Lower lobe of right lung (tissue), 2 donors: ENCODE measurements around the gene SELENOT. TPM values are rescaled to one million over a fixed set of nuclear protein-coding genes. Genes with fewer than 3 reads are reported as not detected.

ENCODE experiments used
- ATAC-seq, 2 donors: fragments of 200-7000 bp; cut with Tn5 transposase; one replicate each; pipeline ENCODE4 v1.9.1; 2020 to 2022; ENCODE audit warnings: mild to moderate bottlenecking in 2 of 2, moderate library complexity in 2 of 2
- DNase-seq: peaks from one replicate; pipeline ENCODE4 v3.0.0-alpha.2; 2020
- H3K27ac ChIP-seq: fragments of 200-600 bp; one replicate; pipeline ENCODE4 v1.8.0; 2022
- H3K27me3 ChIP-seq: fragments of 200-600 bp; one replicate; pipeline ENCODE4 v1.8.0; 2022; ENCODE audit warnings: low read depth
- H3K36me3 ChIP-seq: fragments of 200-600 bp; one replicate; pipeline ENCODE4 v1.8.0; 2022; ENCODE audit warnings: mild to moderate bottlenecking
- H3K4me1 ChIP-seq: fragments of 200-600 bp; one replicate; pipeline ENCODE4 v1.8.0; 2022
- H3K4me3 ChIP-seq: fragments of 200-600 bp; one replicate; pipeline ENCODE4 v1.8.0; 2022; ENCODE audit warnings: mild to moderate bottlenecking
- H3K9me3 ChIP-seq: fragments of 200-600 bp; one replicate; pipeline ENCODE4 v1.8.0; 2022
- CTCF ChIP-seq: fragments of 200-600 bp; IDR thresholded peaks from one replicate; pipeline ENCODE4 v1.8.0; 2022; ENCODE audit warnings: antibody characterized with exemption, mild to moderate bottlenecking
- intact Hi-C: fragments of 100-400 bp; cut with DNase I; formaldehyde crosslinking; loops from one replicate; pipeline ENCODE4 v1.11.0; 2022
- total RNA-seq: library from RNA; stranded (reverse); fragmentation: NEBNext Ultra II Directional; extraction: Animal tissue kit (Norgen Biotek cat#: 25700); gene quantifications from one replicate; pipeline ENCODE4 v1.2.1, GENCODE V29; 2021
- donor health status: DM: no; HTN: yes; CAD: no; lungs with severe emphysema.

Gene SELENOT
- total RNA-seq, 1 donor from 2014 or later = 107 TPM

GRCh38 chr3:150610785-150611184 lies 7.7 kb downstream of the SELENOT start:
- Histone ChIP-seq H3K9me3 (no peaks in the 10 kb centered on the region), H3K4me1 (peaks cover 41% of the 10 kb centered on the region), H3K4me3 (no peak overlapping the region), H3K27ac (no peak overlapping the region), H3K36me3 (peaks cover 11% of the 10 kb centered on the region), H3K27me3 (no peaks in the 10 kb centered on the region)
- ATAC-seq = no peak
- no peak for TF ChIP-seq CTCF
- intact Hi-C loops = no loop called here
- DNase-seq = no peak

- Histone ChIP-seq H3K27ac (no peak overlapping the region), H3K9me3 (no peaks in the 10 kb centered on the region), H3K4me1 (peaks cover 33% of the 10 kb centered on the region), H3K27me3 (no peaks in the 10 kb centered on the region), H3K4me3 (no peak overlapping the region), H3K36me3 (peaks cover 11% of the 10 kb centered on the region)
- ATAC-seq (no peak), DNase-seq (no peak)
- intact Hi-C loops = no loop called here
- TF ChIP-seq CTCF = no peak
These were observed 8.5 kb downstream of the SELENOT start for GRCh38 chr3:150611666-150612065.

GRCh38 chr3:150612494-150612893 lies 9.4 kb downstream of the SELENOT start:
- DNase-seq (no peak), ATAC-seq (no peak)
- intact Hi-C loops = no loop called here
- peaks cover 11% of the 10 kb centered on the region for H3K36me3 ChIP-seq
- peaks cover 25% of the 10 kb centered on the region for H3K4me1 ChIP-seq
- TF ChIP-seq CTCF = no peak
- no peak overlapping the region for H3K27ac ChIP-seq
- no peak overlapping the region for H3K4me3 ChIP-seq
- no peaks in the 10 kb centered on the region for H3K27me3 ChIP-seq
- H3K9me3 ChIP-seq = no peaks in the 10 kb centered on the region

GRCh38 chr3:150613034-150613433 lies 9.9 kb downstream of the SELENOT start:
- TF ChIP-seq CTCF = no peak
- ATAC-seq (no peak), DNase-seq (no peak)
- Histone ChIP-seq H3K27me3 (no peaks in the 10 kb centered on the region), H3K4me1 (peaks cover 21% of the 10 kb centered on the region), H3K36me3 (peaks cover 11% of the 10 kb centered on the region), H3K9me3 (no peaks in the 10 kb centered on the region), H3K4me3 (no peak overlapping the region), H3K27ac (no peak overlapping the region)
- intact Hi-C loops = no loop called here

- intact Hi-C loops = no loop called here
- no peak for ATAC-seq
- Histone ChIP-seq H3K27me3 (no peaks in the 10 kb centered on the region), H3K4me3 (no peak overlapping the region), H3K36me3 (peaks cover 11% of the 10 kb centered on the region), H3K9me3 (no peaks in the 10 kb centered on the region), H3K27ac (no peak overlapping the region), H3K4me1 (peaks cover 20% of the 10 kb centered on the region)
- DNase-seq = no peak
- TF ChIP-seq CTCF = no peak
These were observed 10.8 kb downstream of the SELENOT start for GRCh38 chr3:150613709-150614480.
